ENCODE results near the gene NCOR2.

NCOR2 gene

GRCh38 chr12:124524231-124524925 is 43.0 kb downstream of the NCOR2 start:
- DNase-seq = no peak

GRCh38 chr12:124523071-124523470 is 44.3 kb downstream of the NCOR2 start:
- peak; percentile 93 for DNase-seq

- no peak for DNase-seq
Observed at GRCh38 chr12:124520907-124521306, 46.5 kb downstream of the NCOR2 start.

GRCh38 chr12:124520265-124520701 is 47.1 kb downstream of the NCOR2 start:
- DNase-seq = no peak

- no peak for DNase-seq
Observed at GRCh38 chr12:124519746-124520145, 47.7 kb downstream of the NCOR2 start.

- peak; percentile 91 for DNase-seq
Observed at GRCh38 chr12:124518051-124518932, 49.1 kb downstream of the NCOR2 start.

Data from NCI-H2171 treated with DMSO at 0.1 percent for 48 hours (cell line).